Measurements from ENCODE around the gene CDC42BPB.

CDC42BPB gene

GRCh38 chr14:102913341-102914211, 143.8 kb downstream of the CDC42BPB start:
- no peaks in the 10 kb centered on the region; the same call in 1 of the 2 replicates for H3K36me3 ChIP-seq (ENCODE audit: control insufficient read depth, insufficient read depth, low read length)
- H3K27me3 ChIP-seq (ENCODE audit: control insufficient read depth, insufficient read depth, low read length), result no peaks in the 10 kb centered on the region
- no peak overlapping the region for H3K4me3 ChIP-seq (ENCODE audit: low read depth, low read length)
- H3K27ac ChIP-seq (ENCODE audit: low read depth, low read length), result no peak overlapping the region
- no peaks in the 10 kb centered on the region for H3K9me3 ChIP-seq (ENCODE audit: control insufficient read depth, insufficient read depth, low read depth, low read length)
- H3K9ac ChIP-seq (ENCODE audit: low read length), result no peak overlapping the region
- H3K4me1 ChIP-seq (ENCODE audit: control insufficient read depth, insufficient read depth, low read length), result no peaks in the 10 kb centered on the region; the same call in 1 of the 2 replicates

DNA sequence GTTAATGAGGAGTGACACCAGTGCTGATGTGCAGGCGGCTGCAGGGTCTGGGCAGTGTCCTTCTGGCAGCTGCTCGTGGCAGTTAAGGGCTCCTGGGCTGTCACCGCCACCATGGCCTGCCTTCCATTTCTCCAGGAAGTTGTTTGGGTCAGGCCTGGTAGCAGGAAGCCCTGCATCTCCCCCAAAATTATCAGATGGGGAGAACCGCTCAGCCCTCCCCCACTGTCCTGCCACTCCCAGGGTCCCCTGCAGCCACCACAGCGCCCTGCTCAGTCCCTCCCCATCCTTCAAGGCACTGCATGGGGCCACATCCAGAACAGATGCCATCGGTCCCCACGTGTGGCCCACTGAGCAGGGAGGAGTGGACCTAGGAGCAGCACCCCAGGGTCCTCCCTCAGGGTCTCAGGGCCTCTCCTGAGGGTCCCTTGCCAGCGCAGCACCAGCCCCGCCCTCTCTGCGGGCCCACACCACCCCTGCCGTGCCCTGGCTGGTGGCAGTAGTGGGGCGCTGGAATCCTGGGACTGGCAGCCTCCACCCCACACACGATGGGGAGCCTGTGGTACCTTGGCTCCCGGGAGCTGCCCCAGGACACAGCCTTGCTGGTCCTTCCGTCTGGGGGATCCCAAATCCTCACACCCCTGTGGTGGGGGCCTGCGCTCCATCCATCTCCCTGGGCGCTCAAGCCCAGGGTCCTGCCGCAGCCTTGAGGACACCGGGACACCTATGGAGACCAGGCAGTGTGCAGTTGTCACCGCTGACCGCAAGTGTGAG, 145.2 kb downstream of the CDC42BPB start:
- Histone ChIP-seq H3K27ac (ENCODE audit: low read depth, low read length) (no peak overlapping the region), H3K27me3 (ENCODE audit: control insufficient read depth, insufficient read depth, low read length) (no peaks in the 10 kb centered on the region), H3K36me3 (ENCODE audit: control insufficient read depth, insufficient read depth, low read length) (peaks cover 6% of the 10 kb centered on the region)

GRCh38 chr14:102911541-102911951, 145.8 kb downstream of the CDC42BPB start:
- Histone ChIP-seq H3K4me3 (ENCODE audit: low read depth, low read length) (no peak overlapping the region), H3K36me3 (ENCODE audit: control insufficient read depth, insufficient read depth, low read length) (peaks cover 12% of the 10 kb centered on the region), H3K27ac (ENCODE audit: low read depth, low read length) (no peak overlapping the region), H3K27me3 (ENCODE audit: control insufficient read depth, insufficient read depth, low read length) (no peaks in the 10 kb centered on the region), H3K4me1 (ENCODE audit: control insufficient read depth, insufficient read depth, low read length) (no peaks in the 10 kb centered on the region), H3K9me3 (ENCODE audit: control insufficient read depth, insufficient read depth, low read depth, low read length) (peaks cover 11% of the 10 kb centered on the region), H3K9ac (ENCODE audit: low read length) (no peak overlapping the region)

More for the DNA sequence above, 145.2 kb downstream of the CDC42BPB start:
- Histone ChIP-seq H3K4me3 (ENCODE audit: low read depth, low read length) (no peak overlapping the region), H3K9ac (ENCODE audit: low read length) (no peak overlapping the region), H3K4me1 (ENCODE audit: control insufficient read depth, insufficient read depth, low read length) (no peaks in the 10 kb centered on the region), H3K9me3 (ENCODE audit: control insufficient read depth, insufficient read depth, low read depth, low read length) (peaks cover 5% of the 10 kb centered on the region; the same call in 1 of the 2 replicates)

DNA sequence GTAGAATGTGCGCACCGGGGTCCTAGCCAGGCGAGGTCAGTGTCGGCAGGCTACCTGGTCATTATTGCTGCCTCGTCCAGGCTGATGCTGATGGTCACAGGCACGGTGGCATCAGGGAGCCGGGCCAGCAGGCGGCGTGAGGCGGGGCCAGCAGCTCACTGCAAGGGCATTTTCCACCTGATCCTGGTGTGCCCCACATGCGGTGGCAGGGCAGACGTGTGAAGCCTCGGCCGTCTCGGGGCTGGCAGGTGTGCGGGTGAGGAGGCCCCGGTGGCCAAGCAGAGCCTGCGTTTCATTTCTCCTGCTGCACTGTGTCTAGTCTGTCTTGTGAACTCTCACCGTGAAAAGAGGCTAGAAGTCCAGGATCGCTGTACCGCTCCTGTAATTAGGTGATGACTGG, 146.9 kb downstream of the CDC42BPB start:
- peaks cover 14% of the 10 kb centered on the region for H3K9me3 ChIP-seq (ENCODE audit: control insufficient read depth, insufficient read depth, low read depth, low read length)
- no peak overlapping the region for H3K4me3 ChIP-seq (ENCODE audit: low read depth, low read length)
- no peak overlapping the region for H3K27ac ChIP-seq (ENCODE audit: low read depth, low read length)
- H3K27me3 ChIP-seq (ENCODE audit: control insufficient read depth, insufficient read depth, low read length), result no peaks in the 10 kb centered on the region
- peaks cover 20% of the 10 kb centered on the region for H3K36me3 ChIP-seq (ENCODE audit: control insufficient read depth, insufficient read depth, low read length)
- no peaks in the 10 kb centered on the region for H3K4me1 ChIP-seq (ENCODE audit: control insufficient read depth, insufficient read depth, low read length)
- H3K9ac ChIP-seq (ENCODE audit: low read length), result no peak overlapping the region

- Histone ChIP-seq H3K4me3 (ENCODE audit: low read depth, low read length) (no peak overlapping the region), H3K27me3 (ENCODE audit: control insufficient read depth, insufficient read depth, low read length) (no peaks in the 10 kb centered on the region), H3K36me3 (ENCODE audit: control insufficient read depth, insufficient read depth, low read length) (peaks cover 26% of the 10 kb centered on the region), H3K27ac (ENCODE audit: low read depth, low read length) (no peak overlapping the region), H3K9me3 (ENCODE audit: control insufficient read depth, insufficient read depth, low read depth, low read length) (peaks cover 14% of the 10 kb centered on the region), H3K4me1 (ENCODE audit: control insufficient read depth, insufficient read depth, low read length) (no peaks in the 10 kb centered on the region), H3K9ac (ENCODE audit: low read length) (no peak overlapping the region)
Observed at GRCh38 chr14:102909911-102910310, 147.4 kb downstream of the CDC42BPB start.

GRCh38 chr14:102909462-102909861, 147.9 kb downstream of the CDC42BPB start:
- H3K9me3 ChIP-seq (ENCODE audit: control insufficient read depth, insufficient read depth, low read depth, low read length), result peaks cover 14% of the 10 kb centered on the region
- H3K27ac ChIP-seq (ENCODE audit: low read depth, low read length), result no peak overlapping the region
- no peak overlapping the region for H3K9ac ChIP-seq (ENCODE audit: low read length)
- H3K27me3 ChIP-seq (ENCODE audit: control insufficient read depth, insufficient read depth, low read length), result no peaks in the 10 kb centered on the region
- H3K4me3 ChIP-seq (ENCODE audit: low read depth, low read length), result no peak overlapping the region
- peaks cover 26% of the 10 kb centered on the region for H3K36me3 ChIP-seq (ENCODE audit: control insufficient read depth, insufficient read depth, low read length)
- H3K4me1 ChIP-seq (ENCODE audit: control insufficient read depth, insufficient read depth, low read length), result no peaks in the 10 kb centered on the region

DNA sequence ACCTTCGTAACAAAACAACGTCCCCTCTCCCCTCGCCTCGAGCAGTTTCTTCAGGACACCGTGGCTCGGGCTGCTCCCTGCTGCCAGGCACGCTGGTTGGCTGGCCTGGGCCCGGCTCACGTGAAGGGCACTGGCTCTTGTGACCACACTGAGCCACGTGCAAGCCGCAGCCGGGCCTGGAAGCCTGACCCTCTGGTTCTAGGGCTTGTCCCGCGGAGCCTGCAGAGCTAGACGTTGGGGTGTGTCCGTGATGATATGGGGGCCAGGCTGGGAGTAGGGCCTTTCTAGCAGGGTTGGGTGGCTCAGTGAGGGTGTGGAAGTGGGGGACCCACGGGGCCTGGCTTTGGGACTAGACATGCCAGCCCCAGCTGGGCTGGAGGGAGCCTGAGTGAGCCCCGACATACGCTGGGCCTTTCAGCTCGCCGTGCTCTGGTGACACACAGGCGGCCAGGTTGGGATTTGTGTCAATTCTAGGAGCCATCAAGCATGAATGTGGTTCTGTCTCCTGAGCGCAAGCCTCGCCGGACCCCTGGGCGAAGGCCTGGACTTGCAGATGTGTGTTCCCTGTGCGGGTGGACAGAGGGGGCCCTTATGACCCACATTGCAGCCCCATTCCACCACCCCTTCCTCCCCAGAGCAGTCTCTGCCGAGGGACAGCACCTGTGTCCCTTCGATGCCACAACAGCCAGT, 148.4 kb downstream of the CDC42BPB start:
- Histone ChIP-seq H3K27ac (ENCODE audit: low read depth, low read length) (no peak overlapping the region), H3K9me3 (ENCODE audit: control insufficient read depth, insufficient read depth, low read depth, low read length) (peaks cover 14% of the 10 kb centered on the region), H3K4me3 (ENCODE audit: low read depth, low read length) (no peak overlapping the region), H3K9ac (ENCODE audit: low read length) (no peak overlapping the region), H3K4me1 (ENCODE audit: control insufficient read depth, insufficient read depth, low read length) (no peaks in the 10 kb centered on the region), H3K36me3 (ENCODE audit: control insufficient read depth, insufficient read depth, low read length) (peaks cover 26% of the 10 kb centered on the region), H3K27me3 (ENCODE audit: control insufficient read depth, insufficient read depth, low read length) (no peaks in the 10 kb centered on the region)

- Histone ChIP-seq H3K27ac (ENCODE audit: low read depth, low read length) (no peak overlapping the region), H3K9ac (ENCODE audit: low read length) (no peak overlapping the region), H3K36me3 (ENCODE audit: control insufficient read depth, insufficient read depth, low read length) (peaks cover 31% of the 10 kb centered on the region), H3K9me3 (ENCODE audit: control insufficient read depth, insufficient read depth, low read depth, low read length) (peaks cover 14% of the 10 kb centered on the region), H3K4me3 (ENCODE audit: low read depth, low read length) (no peak overlapping the region), H3K27me3 (ENCODE audit: control insufficient read depth, insufficient read depth, low read length) (no peaks in the 10 kb centered on the region), H3K4me1 (ENCODE audit: control insufficient read depth, insufficient read depth, low read length) (no peaks in the 10 kb centered on the region)
Observed at GRCh38 chr14:102907980-102908730, 149.2 kb downstream of the CDC42BPB start.

GRCh38 chr14:102907303-102907844, 150.0 kb downstream of the CDC42BPB start:
- peaks cover 34% of the 10 kb centered on the region for H3K36me3 ChIP-seq (ENCODE audit: control insufficient read depth, insufficient read depth, low read length)
- H3K27ac ChIP-seq (ENCODE audit: low read depth, low read length), result no peak overlapping the region
- H3K4me3 ChIP-seq (ENCODE audit: low read depth, low read length), result no peak overlapping the region
- peaks cover 14% of the 10 kb centered on the region for H3K9me3 ChIP-seq (ENCODE audit: control insufficient read depth, insufficient read depth, low read depth, low read length)
- H3K27me3 ChIP-seq (ENCODE audit: control insufficient read depth, insufficient read depth, low read length), result no peaks in the 10 kb centered on the region
- no peaks in the 10 kb centered on the region for H3K4me1 ChIP-seq (ENCODE audit: control insufficient read depth, insufficient read depth, low read length)
- no peak overlapping the region for H3K9ac ChIP-seq (ENCODE audit: low read length)

DNA sequence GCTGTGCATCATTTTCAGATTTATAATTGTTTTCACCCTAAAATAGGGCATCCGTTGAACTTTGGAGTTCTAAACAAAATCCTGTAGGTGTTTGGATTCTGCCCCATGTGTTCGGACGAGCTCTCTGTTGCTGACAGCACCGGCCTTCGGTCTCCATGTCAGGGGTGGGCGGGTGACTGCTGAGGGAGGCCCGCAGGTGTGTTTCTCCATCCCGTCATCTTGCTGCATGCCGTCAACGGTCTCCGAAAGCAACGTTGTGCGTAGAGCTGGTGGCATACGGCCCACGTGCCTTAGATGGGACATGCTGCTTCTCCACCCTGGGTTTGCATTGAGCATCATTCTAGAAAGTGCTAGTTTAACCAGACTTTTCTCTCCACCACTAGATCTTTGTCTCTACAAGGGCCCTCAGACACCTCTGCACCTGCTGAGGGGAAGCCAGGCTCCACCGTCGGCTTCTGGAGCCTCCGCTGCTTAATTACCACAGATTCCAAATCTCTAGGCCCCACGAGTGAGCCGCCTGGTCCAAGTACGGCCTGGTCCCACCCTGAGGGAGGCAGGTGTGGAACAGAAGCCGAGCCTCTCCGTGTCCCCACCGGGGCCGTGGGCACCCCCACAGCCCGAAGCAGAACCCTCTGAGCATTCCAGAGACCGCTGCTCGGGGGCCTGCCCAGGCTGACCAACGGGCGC, 150.6 kb downstream of the CDC42BPB start:
- no peak overlapping the region for H3K9ac ChIP-seq (ENCODE audit: low read length)
- H3K4me3 ChIP-seq (ENCODE audit: low read depth, low read length), result no peak overlapping the region
- peaks cover 14% of the 10 kb centered on the region for H3K9me3 ChIP-seq (ENCODE audit: control insufficient read depth, insufficient read depth, low read depth, low read length)
- H3K4me1 ChIP-seq (ENCODE audit: control insufficient read depth, insufficient read depth, low read length), result no peaks in the 10 kb centered on the region
- H3K27ac ChIP-seq (ENCODE audit: low read depth, low read length), result no peak overlapping the region
- no peaks in the 10 kb centered on the region for H3K27me3 ChIP-seq (ENCODE audit: control insufficient read depth, insufficient read depth, low read length)
- H3K36me3 ChIP-seq (ENCODE audit: control insufficient read depth, insufficient read depth, low read length), result peaks cover 34% of the 10 kb centered on the region

Data from HUES6 (cell line).